Daoy (cell line): ENCODE results near the gene CPTP. TPM values are rescaled to one million over a fixed set of nuclear protein-coding genes. Genes with fewer than 3 reads are reported as not detected.
A peak's percentile ranks its signal among the peaks of the same experiment; 100 is the strongest.

Experiments
- DNase-seq: peaks from one replicate; pipeline ENCODE4 v3.0.0-alpha.2; 2015; ENCODE audit warnings: low read depth
- total RNA-seq: library from RNA; depleted of rRNA; stranded (reverse); fragments of >200 nt; shearing (Covaris generic); gene quantifications from 2 replicates; pipeline ENCODE4 v1.2.3, GENCODE V29; 2014

The CPTP gene
- total RNA-seq, 1 experiment from 2014 or later: 12.9 TPM

DNA sequence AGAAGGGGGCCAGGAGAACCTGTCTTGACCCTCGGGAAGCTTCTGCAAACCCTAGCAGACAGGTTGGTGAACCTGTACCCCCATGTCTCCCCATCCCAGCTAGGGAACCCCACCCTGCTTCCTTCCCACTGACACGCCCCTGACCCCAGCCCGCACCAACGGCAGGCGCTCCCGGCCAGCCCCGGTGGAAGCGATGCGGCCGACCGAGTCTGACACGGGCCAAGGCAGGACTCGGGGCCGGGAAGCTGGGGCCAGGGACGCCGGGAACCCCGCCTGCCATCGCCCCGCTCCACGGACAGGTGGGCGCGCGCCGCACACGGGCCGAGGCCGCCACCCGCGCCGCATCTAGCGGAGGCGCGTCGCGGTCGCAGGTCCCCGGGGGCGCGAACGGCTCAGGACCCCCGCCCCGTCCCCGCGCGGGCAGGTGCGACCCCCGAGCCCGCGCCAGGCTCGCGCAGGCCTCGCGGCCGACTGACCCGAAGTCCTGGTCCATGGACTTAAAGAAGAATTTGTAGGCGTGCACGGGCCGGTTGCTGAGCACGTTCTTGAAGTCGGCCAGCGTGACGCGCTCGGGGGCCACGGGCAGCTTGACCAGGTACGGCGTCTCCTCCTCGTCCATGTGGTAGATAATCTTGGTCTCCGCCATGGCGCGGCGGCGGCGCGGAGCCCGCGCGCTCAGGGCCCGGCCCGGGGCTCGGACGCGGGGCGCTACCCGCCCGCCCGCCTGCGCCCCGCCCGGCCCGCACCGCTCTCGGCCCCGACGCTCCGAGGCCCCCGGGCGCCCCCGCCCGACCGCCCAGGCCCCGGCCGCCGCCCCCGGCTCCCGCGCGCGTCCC lies 24.0 kb downstream of the CPTP start:
- DNase-seq: peak; percentile 54

DNA sequence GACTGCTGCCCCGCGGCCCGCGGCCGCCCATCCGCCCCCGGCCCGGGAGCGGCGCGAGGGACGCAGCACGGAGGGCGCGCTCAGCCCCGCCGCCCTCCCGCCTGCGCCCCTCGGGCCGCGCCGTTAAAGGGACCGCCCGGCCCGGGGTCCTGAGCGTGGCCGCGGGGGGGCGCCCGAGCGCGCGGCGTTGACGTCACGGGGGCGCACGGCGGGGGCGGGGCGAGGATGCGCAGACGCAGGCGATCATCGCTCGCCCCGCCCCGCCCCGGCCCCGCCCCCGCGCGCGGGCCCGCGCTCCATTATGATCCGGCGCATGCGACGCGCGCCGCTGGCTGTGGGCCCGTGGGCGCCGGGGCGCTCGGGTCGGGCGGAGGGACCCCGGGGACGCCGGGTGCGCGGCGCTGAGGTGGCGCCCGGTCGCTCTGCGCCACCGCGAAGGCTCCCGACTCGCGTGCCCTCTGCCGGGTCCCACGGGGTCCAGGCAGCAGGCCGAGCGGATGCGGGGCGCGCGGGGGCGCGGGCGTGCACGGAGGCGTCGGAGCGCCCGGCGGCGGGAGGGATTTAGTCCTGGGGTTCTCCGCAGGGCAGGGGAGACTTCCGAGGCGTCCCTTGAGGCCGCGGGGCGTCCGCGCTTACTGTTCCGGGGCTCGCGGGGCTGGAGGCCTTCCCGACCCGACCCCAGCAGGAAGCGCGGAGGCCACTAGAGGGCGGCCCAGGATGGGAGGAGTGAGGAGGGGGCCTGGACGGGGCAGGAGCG lies 24.8 kb downstream of the CPTP start, which contains the start of gene DVL1:
Gene DVL1 (minus strand): TSS at position 163 of the 757 bp plus-strand sequence. CDS start 353 bp downstream, outside the sequence.
- peak; percentile 77 for DNase-seq

DNA sequence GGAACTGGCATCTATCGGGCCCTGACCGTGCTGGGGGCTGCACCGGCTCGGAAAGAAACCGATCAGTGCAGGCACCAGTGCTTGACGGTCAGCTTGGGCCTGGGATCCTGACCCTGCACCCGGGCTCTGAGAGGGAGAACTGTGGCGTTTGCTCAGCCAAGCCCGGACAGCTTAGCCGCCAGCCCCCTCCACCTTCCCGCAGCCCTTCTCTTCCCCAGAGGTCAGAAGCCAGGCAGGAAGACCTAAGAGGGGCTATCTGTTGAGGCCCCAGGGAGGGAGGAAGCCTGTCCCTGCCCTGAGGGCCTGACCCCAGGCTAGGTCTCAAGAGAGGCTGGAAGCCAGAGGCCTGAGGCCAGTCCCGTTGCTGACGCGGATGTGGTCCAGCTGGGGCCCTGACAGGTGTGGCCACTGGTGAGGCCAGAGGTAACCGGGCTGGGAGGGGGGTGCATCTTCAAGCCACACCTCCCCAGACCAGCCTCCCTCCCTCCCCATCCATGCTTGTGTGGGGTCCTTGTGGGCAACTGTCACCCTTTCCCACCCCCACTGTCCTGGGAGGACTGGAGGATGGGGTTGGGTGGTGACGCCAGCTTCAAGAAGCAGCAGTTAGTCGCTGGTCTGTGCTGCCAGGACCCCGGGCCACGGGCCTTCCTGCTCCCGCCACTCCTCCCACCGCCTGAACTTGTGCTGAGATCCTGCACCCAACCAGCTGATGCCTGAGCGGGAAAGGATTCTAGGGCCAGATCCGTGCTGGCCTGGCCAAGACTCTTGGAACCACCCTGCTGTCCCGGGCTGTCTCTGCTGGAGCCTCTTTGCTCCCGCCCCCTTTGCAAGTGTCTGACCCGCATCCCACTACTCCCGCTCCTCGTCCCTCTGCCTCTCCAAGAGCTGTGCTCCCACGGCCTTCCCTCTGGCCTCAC lies 27.2 kb downstream of the CPTP start:
- DNase-seq: no peak

DNA sequence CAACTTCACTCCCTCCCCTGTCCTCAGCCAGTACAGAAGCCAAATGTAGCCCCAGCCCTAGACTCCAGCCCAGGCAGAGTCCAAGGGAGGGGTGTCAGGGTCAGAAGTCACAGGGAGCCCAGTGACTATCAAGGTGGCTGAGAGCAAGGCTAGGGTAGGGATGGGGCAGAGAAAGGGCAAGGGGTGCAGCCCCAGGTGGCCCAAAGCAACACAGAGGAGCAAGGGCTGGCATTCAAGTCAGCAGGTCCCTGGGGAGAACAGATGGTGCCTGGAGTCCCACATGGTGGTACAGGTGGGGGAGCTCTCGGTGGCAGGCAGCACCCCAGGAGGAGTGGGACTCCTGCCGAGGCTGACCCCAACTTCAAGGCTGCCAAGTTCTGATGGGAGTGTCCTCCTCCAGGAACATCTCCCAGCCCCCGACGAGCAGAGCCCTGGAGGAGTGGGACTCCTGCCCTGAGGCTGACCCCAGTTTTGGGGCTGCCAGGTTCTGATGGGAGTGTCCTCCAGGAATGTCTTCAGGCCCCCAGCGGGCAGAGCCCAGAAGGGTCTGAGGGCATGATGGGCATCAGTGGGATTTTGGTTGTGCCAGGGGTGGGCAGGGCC lies 28.3 kb downstream of the CPTP start:
- DNase-seq: no peak

DNA sequence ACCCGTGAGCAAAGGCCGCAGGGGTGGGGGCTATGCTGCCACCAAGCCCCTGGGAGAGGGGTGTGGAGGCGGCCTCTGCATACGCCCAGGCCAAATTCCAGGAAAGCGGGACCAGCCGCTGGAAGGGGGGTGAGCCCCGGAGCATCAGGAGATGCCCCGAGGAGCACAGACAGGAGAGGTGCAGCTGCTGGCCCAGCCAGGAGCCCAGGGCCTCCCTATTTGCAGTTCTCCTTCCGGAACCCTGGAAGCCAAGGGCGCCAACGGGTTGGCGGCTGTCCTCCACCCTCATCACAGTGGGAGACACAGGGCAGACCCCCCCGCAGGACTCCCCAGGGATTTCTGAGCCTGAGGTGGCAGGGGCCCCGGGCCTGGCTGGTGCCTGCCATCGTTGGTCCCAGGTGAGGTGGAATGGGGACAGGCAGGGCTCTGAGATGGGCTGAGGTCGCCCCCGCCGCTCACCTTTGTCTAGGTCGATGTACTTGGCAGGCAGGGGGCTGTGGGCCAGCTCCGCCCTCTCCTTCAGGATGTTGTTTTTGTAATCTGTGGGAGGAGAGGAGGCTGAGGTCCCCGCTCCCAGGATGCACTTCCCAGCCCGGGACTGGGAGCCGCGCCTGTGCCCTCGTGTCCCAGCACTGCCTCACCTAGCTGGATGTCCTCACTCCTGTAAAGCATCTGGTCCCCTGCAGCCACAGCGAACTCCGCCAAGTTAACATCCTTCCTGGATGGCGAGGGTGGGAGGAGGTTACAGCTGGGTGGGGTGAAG lies 29.0 kb downstream of the CPTP start:
- DNase-seq: no peak

DNA sequence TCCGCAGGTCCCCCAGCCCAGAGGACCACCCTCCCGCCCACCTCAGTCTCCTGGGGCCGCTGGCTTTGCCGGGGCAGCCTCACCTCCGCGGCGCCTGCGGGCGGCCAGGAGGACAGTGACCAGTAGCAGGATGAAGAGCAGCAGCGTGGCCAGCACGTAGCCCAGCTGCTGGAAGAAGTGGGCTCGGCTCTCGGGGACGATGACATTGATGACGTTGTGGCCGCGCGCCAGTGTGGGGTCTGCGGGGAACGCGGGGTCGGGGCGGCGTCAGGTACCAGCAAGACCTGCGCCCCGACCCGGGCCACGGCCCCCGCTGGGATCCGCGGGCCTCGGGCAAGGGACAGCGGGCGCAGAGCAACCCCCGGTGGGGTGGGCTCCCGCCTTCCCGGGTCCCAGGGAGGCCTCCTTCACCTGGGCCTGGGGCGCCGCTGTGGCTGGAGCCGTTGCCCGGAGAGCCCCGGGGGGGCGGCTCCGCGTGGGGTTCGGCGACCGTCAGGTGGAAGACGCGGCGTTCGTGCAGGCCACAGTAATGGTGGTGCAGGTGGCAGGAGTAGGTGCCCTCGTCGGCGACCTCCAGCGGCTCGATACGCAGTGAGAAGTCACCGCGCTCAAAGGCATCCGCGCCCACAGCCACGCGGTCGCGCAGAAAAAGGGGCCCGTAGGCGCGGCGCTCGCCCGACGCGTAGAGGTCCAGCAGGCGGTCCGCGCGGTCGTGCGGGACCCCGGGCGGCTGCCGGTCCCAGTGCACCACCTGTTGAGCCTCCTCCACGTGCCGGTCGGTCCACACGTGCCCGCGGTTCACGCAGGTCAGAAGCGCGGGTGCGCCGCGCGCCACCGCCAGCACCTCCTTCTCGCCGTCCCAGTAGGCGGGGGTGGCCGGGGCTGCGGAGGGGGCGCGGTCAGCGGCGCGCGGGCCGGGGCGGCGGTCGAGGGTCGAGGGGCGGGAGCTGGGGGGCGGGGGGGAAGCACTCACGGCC lies 30.0 kb downstream of the CPTP start:
- no peak for DNase-seq

DNA sequence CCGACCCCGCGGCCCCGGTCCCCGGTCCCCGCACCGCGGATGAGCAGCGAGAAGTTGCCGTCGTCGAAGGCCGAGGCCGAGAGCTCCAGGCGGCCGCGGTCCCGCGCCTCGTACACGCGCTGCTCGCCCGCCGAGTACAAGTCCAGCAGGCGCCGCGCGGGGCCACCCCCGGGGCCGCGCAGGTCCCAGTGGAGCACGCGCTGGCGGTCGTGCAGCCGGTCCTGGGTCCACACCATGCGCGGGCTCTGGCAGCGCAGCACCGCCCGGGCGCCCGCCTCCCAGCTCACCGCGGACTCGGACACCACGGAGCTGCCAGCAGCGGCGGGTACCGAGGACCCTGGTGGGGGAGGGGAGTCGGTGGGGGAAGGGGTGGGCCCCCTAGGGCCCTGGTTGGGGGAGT lies 30.8 kb downstream of the CPTP start:
- no peak for DNase-seq

DNA sequence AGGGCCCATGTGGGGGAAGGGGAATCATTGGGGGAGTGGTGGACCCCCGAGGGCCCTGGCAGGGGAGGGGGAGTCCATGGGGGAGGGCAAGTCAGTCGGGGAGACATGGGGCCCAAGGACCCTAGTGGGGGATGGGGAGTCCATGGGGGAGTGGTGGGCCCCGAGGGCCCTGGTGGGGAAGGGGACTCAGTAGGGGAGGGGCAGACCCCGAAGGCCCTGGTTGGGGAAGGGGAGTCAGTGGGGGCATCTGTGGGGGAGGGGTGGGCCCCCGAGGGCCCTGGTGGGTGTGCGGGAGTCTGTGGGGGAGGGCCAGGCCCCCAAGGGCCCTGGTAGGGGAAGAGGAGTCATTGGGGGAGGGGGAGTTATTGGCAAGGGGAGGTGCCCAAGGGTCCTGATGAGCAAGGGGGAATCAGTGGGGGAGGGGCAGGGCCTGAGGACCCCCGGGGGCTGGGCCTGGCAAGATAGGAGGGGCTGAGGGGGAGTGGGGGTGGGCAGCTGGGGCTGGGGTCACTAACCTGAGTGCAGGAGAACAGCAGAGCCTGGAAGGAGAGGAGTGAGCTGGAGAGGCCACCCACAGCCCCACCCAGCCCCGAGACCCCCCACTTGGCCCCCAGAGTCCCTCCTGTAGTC lies 31.7 kb downstream of the CPTP start:
- no peak for DNase-seq

DNA sequence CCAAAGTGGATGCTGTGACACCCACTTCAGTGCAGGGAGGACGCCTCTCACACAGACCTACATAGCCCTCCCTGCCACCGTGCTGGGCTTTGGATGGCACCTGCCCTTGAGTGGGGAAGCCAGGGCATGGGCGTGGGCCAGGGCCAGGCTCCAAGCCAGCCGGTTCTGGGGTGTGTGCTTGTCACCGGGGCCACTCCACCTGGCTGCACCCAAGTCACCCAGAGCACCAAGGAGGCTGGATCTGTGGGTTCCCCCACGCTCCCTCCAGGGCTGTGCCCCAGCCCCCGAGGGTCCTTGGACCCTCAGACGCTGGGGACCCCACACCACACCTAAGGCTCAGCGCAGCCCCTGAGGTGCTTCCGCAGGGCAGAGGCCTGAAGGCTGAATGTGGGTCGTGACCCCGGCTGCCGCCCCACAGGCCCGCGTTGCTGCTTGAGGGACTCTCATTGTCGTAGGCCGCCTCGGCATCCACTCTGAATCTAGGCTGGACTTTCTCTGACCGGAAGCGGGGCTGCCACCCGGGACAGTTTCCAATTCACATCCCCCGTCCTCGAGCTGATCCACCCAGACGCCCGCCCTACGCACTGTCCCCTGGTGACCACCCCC lies 32.3 kb downstream of the CPTP start:
- DNase-seq: no peak

DNA sequence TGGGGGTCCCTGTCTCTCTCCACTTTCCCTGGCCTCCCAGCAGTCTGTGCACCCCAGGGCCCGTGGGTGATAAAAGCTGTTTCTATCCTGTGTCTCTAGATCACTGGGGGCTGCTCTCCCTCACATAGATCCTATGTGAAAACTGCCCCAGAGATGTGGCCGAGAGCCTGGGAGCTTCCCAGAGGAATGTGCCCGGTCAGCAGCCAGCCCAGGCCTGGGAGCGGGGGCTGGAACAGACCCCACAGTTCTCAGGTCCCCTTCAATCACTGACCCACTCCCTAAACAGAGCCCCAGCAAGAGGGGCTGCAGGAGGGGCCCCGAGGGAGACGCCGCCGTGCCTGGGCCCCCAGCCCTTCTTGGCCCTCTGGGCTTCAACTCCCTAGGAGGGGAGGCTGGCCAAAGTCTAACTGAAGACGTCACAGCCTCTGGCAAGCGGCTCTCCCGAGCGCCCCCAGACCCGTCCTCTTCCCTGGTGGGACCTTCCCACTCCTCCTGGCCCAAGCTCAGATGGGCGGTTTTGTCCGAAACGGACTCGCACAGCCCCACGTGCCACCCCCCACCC lies 33.4 kb downstream of the CPTP start:
- DNase-seq: no peak

DNA sequence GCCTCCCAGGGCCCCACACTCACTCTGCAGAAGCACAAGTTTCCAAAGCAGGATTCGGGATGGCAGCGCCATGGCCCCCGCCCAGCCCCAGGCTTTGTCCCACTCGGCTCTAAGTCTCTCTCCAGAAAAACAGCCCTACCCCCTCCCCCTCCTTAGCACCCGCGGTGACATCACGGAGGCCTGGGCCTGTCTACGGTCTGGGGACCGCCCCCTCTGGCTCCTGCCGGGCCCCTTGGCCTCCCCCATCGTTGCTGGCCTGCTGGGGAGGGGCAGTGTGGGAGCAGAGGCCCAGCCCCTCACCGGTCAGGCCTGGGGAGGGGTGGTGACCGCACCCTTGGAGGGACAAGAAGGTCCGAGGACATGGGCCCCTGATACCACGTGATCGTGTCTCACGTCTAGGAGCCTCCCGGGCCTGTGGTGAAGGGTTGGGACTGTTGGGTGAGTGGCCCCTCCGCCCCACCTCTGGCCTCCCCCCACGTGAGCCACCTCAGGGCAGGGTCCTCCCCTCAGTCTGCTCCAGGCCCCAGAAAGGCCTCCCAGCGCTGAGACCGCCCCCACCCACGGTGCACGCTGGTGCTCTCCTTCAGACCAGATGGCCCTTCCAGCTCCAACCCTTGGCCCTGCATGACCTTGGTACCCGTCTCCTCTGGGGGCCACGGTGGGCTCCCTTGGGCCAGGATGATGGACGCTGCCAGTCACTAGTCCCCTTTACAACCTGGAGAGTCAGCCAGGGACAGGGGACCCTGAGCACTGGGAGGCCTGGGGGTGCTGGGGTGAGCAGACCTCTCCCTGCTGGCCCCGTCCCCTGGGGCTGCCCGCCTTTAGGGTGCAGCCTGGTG lies 34.0 kb downstream of the CPTP start, which contains the start of gene MXRA8:
Gene MXRA8 (minus strand): TSS at position 123 of the 839 bp plus-strand sequence. CDS start 51 bp downstream, at position 72.
- no peak for DNase-seq

DNA sequence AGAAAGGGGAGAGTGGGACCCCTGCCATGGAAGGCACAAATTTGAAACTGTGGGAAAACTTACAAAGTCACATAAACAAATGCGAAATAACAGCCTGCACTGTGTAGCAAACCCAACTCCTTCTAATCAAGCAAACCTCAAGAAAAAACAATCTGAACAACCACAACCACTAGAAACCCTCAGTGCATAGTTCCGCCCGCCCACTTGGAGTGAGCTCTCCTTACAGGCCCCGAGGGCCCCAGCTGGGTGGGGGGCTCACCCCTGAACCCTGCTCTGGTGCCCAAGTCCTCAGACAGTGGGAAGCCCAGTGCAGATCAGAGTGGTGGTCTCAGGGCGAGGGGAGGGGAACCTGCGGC lies 34.7 kb downstream of the CPTP start:
- DNase-seq: peak; percentile 64

DNA sequence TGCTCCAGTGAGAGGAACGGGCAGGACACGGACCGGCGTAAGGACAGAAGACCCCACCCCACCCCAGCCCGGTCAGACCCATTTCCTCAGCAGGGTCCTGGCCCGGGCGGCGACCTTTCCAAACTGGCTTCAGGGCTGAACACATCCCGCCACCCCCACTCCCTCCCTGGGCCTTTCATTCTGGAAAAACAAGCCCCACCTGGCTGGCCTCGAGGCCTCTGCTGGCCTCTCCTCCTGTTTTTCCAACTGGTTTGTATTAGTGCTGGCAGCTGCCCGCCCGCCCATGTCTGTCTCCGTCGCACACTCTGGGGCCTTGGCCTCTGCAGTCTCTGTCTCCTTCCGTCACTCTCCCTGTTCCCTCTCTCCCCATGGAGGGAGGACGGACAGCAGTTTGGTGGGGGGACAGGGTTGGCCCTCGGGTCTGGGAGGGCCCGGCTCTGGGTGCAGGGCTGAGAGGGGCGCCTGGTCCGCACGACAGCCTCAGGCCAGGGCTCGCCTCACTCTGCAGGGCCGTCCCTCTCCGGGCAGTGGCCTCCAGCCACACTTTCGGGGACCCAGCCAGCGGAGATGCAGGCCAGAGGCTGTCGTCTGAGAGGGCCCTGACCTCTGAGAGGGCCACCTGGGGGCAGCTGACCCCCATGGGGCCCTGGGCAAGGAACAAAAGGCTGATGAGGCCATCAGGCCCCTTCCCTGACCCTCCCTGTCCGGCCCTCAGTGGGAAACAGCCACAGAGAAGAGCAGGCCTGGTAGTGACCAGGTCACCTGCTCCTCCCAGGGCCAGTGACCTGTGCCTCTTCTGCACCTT lies 35.3 kb downstream of the CPTP start:
- peak; percentile 69 for DNase-seq

DNA sequence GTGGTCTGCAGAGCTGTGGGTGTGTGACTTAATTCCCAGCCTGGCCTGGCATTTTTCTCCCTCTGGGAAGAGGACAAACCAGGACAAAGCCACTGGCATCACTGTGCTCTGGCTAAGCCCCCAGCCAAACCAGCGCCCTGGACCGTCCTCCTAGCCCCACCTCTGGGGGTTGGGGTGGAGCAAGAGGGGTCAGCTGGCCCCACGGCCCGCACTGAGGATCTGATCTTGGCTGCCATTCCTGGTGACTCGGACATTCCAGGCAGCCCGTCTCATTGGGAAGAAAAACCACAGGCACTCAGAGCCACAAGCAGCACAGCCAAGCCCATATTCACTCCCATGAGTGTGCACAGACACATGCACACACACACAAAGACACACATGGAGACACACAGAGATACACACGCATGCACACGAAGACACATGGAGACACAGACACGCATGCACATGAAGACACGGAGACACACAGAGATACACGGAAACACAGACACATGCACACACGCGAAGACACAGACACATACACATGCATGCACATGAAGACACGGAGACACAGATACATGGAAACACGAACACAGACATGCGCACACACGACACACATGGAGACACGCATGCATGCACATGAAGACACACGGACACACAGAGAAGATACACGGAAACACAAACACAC lies 36.0 kb downstream of the CPTP start:
- DNase-seq: peak; percentile 94

DNA sequence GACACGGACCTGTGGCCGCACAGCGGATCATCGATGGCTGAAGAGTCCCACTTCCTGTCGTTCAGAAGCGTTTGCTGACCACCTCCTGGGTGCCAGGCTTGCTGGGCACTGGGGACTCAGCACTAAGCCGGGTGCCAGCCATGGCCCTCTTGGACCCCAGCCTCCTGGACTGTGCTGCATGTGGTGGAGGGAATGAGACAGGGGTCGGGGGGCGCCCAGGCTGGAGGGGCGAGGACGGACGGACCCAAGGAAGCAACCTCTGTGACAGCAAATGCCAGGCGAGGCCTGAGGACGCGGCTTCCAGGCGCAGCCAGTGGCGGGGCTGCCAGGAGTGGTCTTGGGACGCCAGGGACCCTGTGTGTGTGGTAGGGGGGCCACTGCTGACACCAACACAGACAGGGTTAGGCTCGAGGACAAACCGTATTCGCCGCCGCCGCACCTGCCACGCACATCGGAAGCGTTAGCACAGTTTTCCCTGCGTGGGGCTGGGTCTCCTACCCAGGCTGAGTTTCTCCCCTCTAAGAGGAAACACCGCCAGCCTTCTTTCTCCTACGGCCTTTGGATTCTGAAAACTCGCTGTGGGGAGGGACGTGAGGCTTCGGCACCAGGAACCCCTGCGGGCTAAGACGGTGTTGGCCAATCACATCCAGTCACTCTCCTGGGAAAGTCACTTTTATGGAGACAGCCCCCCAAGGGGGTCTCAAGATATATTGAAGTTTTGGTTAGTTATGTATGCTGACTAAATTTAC lies 36.8 kb downstream of the CPTP start:
- no peak for DNase-seq
